CD4-positive, alpha-beta T cell treated with Interleukin-17A for 4 hours (primary cell): ENCODE data around the gene HOXA13.

ENCODE experiments used
- DNase-seq: peaks from one replicate; pipeline ENCODE4 v3.0.0-alpha.2; 2020; ENCODE audit warnings: mixed read lengths

HOXA13 gene

DNA sequence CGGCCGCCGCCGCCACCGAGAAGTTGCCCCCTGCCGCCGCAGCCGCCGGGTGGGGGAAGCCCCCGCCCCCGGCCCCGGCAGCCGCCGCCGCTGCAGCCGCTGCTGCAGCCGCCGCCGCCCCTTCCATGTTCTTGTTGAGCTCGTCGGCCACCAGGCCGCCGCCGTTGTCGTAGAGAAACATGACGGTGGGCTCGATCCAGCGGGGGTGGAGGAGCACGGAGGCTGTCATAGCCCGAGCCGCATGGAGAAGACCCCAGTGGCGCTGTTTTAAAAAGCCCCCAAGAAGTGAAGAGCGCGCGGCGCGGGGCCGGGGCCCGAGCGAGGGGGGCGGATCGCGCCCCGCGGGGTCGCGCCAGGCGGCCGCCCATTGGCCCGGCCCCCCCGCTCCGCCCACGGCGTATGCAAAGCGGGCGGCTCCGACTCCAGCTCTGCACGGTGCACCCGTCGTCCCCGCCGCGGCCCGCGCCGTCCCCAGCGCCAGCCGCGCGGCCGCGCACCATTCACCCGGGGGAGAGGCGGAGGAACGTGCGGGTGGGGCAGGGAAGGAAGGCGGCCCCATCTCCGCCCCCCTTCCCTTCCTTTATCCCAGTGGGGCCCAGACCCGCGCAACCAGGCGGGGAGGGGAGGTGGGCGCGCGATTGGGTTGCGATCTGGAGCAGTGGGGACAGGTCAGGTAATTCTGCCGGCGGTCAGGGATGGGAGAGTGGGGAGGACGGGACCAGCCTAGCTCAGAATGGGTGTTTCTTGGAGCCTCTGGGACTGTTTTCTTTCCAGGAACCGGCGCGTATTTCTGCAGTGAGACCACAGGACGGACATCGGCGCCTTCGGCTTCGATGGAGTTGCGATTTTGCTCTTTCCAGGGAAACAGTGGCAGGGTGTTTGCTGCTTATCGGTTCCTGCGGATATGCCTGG lies at the start of gene HOXA13:
Gene HOXA13 (minus strand): TSS at position 243 of the 912 bp plus-strand sequence. CDS start 14 bp downstream, at position 229.
- DNase-seq = peak; percentile 48

DNA sequence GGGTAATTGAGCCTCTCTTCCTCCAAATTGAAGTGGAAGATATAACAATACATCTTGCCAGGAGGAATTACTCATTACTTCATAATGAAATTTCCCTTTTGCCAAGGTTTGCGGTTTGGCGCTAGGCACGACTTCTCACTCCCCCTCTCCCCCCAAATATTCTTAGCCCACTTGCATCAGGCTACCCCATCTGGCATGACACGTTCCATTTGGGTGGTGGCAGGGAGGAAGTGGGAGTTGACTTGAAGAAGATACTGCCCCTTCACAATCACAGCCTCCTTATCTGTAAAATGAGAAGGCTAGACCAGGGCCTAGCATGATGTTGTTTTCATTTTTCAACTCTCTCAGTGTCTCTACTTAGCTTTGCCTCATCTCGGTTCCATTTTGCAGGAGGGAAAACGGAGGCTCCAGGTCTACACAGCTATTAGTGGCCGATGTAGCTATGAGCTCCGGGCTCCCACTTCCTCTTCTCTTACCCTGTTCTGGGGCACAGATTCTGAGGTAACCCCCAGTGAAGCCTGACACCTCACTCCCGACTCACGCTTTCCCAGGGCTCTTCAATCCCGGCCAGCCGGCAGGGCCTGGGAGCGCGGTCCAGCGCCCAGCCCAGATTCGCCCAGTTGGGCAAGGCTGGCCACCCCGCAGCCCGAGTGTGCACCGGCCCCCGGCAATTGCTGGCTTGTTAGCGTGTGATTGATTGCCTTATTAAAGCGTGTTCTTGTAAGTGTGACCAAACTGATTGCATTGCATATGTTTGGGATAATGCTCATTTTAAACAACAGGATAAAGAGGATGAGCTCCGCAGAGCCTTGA lies 49.2 kb upstream of the HOXA13 start:
- no peak for DNase-seq

DNA sequence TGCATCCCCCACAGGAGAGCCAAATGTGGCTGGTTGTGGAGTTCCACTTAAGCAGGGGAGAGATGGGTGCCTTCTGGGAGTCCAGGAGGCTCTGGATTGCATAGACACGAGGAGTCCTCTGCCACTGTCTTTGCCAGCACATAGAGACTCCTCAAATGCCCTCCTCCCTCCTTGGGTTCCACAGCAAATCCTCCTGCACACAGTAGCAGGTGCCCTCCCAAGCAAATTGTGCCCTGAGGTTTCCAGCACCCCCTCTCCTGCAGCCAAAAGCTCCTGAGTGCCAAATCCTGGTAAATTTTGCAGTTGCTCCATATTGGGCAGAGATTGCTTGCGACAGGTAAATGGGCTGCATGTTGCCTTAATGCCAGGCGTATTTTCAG lies 48.5 kb upstream of the HOXA13 start:
- no peak for DNase-seq

DNA sequence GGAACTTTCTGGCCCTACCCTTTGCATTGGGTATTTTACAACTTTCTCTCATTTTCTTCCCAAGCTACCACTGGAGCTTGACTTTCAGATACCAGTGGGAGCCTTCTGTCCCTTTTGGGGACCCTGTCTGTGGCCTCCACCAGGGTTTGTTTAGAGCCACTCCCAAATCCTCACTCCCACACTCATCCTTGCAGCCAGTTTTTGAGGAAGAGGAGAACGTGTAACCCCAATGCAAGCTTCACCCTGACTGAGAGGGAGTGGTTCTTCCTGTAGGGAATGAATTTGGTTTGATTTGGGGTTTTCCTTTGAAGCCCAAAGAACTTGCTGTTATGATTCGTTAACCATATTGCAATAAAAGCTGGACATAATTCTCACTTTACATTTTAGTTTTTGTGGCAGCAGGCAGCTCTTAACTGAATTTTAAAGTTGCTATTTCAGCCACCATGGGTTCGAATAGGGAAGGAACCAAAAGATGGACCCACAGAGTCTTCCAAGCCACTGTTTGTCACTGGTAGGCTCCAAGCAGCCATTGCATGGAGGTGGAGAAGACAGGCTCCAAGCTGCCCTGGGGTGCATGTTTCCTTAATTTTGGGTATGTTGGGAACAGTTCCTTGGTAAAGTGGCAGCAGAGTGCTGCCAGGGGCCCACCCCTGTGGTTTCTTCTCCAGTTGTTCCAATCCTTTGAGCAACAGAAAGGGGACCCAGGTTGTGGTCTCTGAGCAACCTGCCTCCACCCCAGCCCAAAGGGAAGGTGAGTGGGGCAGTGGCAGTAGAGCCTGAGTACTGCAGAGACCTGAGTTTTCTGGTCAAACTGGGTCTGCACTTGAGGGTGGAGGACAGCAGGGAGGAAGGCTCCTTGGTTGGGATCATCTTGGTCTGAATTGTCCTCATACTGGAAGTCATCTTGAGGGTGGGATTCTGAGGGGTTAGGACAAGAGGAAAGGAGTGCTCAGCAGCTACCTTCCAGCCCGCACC lies 47.8 kb upstream of the HOXA13 start:
- DNase-seq = no peak

DNA sequence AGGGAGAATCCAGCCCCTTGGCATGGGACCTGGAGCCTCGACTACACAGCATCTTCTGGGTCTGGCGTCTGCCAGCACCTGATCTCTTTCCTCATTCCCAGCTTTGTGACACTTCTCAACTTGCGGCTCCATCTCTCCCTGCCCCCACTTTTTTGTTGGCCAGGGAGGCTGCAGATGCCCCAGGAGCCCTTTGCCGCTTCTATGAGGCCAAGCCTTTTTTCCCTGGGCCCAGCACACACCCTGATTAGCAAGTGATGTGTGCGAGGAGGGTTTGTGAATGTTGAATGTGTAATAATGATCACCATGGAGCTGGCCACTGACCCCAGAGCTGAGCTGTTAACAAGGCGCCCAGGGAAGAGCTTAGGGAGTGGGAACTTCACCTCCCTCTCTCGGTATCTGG lies 47.1 kb upstream of the HOXA13 start:
- DNase-seq = no peak

DNA sequence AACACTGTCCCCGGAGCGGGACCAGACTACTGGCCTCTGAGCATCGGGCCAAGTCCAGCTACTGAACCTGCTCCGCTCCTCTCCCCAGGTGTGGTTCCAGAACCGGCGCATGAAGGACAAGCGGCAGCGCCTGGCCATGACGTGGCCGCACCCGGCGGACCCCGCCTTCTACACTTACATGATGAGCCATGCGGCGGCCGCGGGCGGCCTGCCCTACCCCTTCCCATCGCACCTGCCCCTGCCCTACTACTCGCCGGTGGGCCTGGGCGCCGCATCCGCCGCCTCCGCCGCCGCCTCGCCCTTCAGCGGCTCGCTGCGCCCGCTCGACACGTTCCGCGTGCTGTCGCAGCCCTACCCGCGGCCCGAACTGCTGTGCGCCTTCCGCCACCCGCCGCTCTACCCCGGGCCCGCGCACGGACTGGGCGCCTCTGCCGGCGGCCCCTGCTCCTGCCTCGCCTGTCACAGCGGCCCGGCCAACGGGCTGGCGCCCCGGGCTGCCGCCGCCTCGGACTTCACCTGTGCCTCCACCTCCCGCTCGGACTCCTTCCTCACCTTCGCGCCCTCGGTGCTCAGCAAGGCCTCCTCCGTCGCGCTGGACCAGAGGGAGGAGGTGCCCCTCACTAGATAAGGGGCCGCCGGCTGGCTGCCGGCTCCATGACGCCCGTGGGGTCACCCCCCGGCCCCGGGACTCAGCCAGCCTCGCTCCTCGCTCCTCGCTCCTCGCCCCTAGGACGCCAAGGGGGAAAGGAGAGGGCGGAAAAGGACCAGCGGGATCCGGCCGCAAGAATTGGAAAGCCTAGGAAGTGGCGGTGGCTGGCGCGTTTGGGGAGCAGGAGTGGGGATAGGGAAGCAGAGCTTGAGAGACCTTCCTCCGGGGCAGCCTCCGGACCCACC lies 46.2 kb upstream of the HOXA13 start:
- no peak for DNase-seq

DNA sequence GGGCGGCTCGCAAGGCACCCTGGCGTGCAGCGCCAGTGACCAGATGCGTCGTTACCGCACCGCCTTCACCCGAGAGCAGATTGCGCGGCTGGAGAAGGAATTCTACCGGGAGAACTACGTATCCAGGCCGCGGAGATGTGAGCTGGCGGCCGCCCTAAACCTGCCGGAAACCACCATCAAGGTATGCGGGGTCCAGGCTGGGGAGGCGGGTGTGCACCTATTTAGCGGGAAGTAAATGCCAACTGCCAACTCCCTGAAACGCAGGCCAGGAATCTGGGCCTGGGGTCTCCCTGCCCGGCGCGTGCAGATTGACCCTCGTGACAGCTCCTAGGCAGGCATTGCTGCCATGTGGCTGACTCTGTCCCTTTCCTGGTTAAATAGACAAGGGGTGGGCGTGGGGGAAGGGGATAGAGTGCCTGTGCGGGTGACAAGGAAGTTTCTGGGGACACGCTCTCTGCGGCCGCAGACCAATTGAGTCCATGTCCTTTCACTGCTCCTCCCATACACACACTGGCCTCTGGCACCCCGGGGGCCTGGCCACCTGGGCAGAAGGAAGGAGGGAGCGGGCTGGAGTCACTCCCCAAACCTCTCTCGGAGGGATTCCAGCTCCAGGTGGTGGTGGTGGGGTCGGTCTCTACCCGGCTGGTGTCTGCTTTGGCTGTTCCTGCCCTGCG lies 45.4 kb upstream of the HOXA13 start:
- no peak for DNase-seq

DNA sequence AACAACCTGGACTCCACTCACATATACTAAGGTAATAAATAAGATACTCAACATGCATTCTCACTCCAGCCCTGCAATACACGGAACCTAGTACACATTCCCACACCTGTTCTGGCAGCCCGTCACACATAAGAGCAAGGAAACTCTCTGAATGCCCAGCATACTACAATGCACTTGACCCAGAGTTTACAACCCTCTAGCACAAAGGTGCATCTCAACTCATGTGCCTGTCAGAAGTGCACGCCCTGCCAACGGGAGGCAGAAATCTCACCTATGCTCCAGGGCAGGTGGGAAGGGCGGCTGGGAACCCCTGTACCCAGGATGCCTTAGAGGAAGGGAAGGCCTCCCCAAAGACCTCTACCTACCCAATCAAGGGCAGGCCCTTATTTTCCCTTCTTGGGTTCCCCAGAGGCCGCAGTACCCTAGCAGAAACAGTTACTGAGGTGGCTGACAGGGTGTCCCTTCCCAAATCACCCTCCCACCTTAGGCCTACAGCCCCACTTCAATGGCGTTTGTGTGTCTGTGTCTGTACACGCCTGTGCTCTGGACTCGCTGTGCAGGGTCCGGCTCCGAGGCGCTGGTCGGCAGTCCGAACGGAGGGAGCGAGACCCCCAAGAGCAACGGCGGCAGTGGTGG lies 44.7 kb upstream of the HOXA13 start:
- DNase-seq = no peak

DNA sequence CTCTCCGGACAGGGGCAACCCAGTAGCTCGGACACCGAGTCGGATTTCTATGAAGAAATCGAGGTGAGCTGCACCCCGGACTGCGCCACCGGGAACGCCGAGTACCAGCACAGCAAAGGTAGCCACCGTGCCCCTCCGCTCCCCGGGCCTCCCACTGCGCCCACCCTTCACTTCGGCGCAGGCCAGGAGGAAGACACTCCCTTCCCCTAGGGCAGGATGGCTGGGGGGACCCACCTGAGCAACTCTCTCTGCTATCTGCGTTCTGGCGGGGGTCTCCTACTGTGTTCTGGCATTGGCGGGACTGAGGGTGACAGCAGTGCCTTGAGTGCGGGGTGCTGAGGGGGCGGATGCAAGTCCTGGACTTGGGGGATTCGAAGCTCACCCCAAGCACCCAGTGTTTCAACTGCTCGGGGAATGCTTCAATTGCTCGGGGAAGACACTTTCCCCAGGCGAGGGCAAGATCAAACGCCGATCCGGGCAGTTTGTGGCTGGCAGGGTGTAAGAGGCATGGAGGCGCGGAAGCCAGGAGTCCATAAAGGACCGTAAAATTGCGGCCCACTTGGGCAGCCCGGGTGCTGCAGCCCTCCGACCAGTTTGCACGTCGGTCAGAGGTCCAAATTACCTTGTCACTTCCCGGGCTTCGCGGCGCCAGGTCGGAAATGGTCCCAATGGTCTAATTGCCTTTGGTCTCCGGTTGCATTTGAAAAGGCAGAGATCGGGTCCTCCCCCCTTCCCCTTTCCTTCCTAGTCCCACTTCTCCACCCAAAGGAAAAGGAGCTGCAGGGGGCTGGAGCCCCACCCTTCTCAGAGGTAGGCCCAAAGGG lies 43.7 kb upstream of the HOXA13 start:
- no peak for DNase-seq

DNA sequence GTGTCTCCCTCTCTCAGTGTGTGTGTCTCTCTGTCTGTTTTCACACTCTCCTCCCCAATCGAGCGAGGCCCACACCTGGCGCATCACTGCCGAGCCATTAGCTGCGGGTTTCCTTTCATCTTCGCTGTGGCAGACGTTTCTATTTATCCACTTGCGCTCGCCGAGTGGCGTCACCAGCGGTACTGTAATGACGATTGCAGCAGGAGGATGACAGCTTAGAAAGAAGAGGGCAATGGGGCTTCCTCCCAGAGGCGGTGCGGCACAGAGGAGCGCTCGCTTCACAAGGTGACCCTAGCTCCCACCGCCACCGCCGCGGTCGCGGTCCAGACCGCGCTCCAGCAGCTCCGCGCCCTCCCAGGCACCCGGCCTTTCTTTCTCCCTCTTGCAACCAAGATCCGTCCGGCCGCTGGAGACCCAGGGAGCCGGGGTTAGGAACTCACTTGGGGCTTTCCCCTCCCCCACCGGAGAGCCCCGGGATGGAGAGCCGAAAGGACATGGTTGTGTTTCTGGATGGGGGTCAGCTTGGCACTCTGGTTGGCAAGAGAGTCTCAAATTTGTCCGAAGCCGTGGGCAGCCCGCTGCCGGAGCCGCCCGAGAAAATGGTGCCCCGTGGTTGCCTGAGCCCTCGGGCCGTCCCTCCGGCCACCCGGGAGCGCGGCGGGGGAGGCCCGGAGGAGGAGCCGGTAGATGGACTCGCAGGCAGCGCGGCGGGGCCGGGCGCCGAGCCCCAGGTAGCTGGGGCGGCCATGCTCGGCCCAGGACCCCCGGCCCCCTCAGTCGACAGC lies 42.9 kb upstream of the HOXA13 start, which contains the start of gene EVX1:
Gene EVX1 (plus strand): TSS at position 248 of the 785 bp plus-strand sequence. CDS start 229 bp downstream, at position 477.
- DNase-seq = no peak

DNA sequence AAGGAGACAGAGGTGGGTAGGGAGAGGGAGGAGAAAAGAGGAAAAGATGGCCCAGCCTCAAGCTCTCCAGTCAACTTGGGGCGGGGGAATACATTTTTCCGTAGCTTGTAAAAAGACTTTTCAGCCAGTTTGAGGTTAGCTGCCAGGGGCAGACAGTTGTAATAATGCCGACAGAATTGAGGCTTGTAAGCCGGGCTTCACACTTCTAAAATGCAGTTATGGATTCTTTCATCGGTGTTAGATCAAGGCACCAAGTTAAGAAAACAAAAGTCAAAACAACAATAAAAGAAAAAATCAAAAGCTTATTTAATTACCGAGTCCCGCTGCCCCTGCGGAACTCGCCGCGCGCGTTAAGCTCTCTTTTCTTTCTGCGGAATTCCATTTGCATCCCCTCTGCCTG lies 42.3 kb upstream of the HOXA13 start:
- no peak for DNase-seq

DNA sequence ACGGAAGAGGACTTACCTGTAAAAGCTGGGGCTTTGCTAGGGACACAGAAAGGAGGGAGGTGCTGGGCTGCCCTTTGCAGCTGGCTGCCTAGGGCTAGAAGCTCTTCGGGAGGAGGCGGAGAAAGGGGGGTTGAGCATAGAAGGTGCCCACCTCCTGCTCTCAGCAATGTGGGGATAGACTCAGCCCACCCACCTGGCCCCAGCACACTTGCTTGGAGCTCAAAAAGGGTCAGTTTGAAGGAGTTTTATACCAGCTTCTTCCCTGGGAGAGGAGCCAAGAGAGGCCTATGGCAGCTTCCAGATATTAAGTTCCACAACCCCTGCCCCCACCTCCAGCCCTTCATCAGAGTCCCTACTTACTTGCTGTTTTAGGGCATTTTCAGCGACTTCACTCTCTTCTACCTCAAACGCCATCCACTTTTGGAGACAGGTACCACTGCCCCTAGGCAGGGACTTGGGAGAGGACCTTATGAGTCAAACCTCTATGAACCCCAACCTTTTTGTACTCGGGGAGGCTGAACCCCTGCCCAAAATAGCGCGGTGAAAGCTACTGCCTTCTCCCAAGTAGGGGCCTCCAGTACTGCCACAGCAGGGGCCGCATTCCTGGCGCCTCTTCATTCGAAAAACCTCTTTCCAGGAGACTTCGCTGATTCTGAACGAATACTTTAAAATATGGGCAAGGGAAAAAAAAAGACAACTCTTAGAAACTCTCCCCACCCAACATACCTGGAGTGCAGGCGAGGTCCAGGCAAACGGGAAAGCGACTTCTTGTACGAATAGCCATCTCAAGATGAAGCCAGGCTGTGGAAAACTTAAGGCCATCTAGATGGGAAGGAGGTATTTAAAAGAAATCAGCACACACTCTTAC lies 41.5 kb upstream of the HOXA13 start:
- DNase-seq = no peak

DNA sequence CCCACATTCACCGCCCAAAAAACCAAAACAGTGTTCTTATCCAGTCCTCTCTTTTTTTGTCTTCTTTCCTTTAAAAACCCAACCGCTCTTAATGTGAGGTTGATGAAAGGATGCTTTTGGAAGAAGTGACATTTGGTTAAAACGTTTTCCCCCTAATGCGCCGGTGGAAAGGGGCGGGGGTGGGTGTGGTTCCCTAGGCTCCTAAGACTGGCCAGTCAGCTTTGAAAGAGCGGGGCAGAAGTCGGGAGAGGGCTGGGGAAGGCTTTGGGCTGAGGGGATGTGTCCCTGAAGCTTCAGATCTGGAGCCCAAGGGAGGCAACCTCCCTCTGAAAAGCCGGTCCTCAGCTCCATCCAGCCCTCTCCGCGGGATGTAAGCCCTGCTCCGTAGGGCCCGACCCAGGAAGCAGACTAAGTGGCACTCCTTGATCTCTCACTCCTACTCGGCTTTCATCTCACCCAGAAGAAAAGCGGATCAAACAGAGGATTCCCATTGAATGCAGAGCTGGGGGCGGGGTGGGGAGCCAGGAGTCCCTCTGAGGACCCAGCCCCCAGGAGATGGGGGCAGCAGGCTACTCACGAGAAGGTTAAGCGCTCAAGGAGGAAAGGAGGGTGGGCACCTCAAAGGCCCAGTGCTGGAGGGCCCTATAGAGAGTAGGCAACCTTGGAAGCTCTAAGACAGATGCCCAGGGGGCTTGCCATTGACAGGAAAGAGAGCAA lies 40.3 kb upstream of the HOXA13 start:
- no peak for DNase-seq

DNA sequence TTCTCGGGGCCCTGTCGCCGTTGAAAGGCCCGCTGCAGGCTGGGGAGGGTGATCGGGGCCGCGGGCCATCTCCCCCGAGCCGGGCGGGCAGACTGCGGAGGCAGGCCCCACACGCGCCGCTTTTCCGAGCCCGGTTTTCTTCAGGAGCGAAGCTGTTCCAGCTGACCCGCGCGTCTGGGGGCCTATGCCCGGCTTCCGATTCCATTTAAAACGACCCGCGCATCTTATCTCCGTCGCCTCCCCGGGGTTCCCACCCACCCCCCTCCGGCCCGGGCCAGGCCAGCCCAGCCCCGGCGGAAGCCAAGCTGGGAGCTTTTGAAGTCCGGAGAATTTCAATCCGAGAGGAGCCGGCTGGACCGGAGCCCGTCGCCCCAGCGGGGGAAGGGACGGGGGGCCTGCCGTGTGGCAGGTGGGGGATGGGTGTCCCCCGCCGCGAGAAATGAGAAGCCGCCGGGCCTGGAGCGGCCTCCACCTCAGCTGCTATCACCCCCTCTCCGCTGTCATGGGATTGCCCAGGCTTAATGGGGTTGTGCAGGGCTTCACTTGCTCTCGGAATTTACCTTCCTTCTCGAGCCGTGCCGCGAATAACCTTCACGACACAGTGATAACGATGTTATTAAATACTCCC lies 39.6 kb upstream of the HOXA13 start:
- no peak for DNase-seq

DNA sequence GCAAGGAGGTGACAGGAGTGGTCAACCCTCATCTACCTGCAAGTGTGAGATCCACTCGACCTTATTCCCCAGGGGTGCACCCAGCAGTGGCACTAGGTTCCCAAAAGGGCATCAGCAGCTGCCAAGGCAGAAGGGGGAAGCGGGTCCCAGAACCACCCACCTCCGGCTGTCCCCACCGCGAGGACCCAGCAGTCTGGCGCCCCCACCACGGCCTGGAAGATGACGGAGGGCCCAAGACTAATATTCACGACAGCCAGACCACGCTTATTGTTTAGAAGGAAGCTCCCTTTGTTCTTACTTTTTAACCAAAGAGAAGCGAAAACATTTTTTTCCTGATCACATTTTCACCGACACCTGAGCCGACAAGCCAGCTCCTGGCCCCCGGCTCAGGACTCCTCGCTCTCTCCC lies 39.1 kb upstream of the HOXA13 start:
- DNase-seq = no peak

DNA sequence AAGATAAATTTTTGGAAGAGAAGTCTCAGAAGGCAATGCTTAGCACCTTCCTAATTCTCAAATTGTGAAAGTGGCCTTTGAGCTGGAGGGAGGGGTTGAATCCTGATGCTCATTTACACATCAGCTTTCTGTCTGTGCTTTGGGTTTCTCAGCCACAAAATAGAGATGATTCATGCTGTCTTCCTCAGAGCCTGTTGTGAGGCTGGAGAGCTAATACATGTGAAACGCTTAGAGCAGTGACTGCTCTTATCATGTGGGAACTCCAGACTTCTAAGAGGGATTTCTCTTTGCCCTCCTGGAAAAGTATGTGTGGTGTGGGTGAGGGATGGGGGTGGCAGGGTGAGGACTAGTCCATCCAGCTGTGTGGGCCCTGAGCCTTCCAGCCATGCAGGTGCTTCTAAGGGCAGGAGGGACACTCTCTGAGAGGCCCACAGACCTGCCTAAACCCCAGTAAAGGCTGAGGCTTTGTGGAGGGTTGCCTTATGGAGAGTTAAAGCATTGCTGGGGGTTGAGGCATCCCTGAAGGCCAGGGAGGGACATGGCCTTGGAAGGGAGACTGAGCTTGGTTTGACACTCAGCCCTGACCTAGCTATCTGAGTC lies 37.9 kb upstream of the HOXA13 start:
- DNase-seq = no peak
